Stimulated activated effector memory CD8-positive, alpha-beta T cell treated with anti-CD3 and anti-CD28 coated beads, Interleukin-12 subunit alpha, Interleukin-12 subunit beta, amount 100 ng/mL, for 72 hours (primary cell): ENCODE data around the gene SEMA4D.
A peak's percentile ranks its signal among the peaks of the same experiment; 100 is the strongest.
"Not testable (repeated sequence)": the region's sequence is repeated elsewhere in the genome, so short reads cannot be mapped to it uniquely, and the experiment has no call there.

ENCODE experiments used
- ATAC-seq: fragments of 150-1000 bp; cut with Tn5 transposase; 2 replicates; pipeline ENCODE4 v1.10.0; 2021
- DNase-seq, 2 donors: peaks; one replicate each; pipeline ENCODE4 v3.0.0; 2021 to 2022; ENCODE audit warnings: low spot score in 2 of 2
- H3K27ac Mint-ChIP-seq: one replicate; pipeline ENCODE4 v1.8.0; 2022; ENCODE audit warnings: mild to moderate bottlenecking, mixed read lengths
- H3K36me3 Mint-ChIP-seq: one replicate; pipeline ENCODE4 v1.8.0; 2022; ENCODE audit warnings: mild to moderate bottlenecking, mixed read lengths
- H3K4me1 Mint-ChIP-seq: one replicate; pipeline ENCODE4 v1.8.0; 2022; ENCODE audit warnings: mixed read lengths
- H3K4me3 Mint-ChIP-seq: one replicate; pipeline ENCODE4 v1.8.0; 2022; ENCODE audit warnings: mild to moderate bottlenecking, mixed read lengths
- H3K9me3 Mint-ChIP-seq: one replicate; pipeline ENCODE4 v1.8.0; 2022; ENCODE audit warnings: mixed read lengths

Gene SEMA4D

DNA sequence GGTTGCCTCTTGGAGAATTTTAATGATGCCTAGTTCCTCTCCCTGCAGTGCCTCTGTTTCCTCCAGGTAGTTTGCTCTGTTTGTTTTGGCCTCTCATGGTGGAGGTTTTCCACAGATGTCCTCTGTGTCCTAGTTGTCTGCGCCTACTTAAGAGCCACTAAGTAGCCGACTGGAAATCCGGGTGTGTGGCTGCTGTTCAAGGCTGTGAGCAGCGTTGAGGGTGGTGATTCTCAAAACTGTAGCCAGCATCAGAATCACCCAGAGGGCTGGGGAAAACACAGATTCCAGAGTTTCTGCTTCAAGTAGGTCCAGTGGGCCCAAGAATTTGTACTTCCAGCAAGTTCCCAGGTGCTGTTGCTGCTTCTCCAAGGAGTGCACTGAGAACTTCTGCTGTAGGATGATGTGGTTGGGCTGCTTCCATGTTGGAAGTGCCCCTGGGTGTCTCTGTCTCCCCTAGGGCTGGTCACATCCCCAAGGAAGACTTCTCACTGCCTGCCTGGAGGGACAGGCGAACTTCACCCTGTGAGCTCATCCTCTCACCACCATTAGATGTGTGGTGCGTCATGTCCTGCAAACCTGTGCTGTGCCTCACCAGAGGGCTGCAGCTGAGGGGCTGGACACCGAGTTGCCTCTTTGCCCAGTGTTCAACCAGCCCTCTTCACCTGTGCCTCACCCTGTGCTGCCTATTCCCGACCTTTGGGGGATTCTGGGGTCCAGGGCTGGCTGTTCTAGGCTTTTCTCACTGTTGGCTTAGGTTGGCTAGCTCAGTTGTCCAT lies 144.9 kb downstream of the SEMA4D start:
- Mint-ChIP-seq H3K4me1 (peaks cover 35% of the 10 kb centered on the region), H3K9me3 (no peaks in the 10 kb centered on the region), H3K36me3 (peaks cover 99% of the 10 kb centered on the region), H3K4me3 (peak overlapping the region; percentile 13), H3K27ac (peak overlapping the region; percentile 83)
- DNase-seq, result no peak
- ATAC-seq, result no peak

DNA sequence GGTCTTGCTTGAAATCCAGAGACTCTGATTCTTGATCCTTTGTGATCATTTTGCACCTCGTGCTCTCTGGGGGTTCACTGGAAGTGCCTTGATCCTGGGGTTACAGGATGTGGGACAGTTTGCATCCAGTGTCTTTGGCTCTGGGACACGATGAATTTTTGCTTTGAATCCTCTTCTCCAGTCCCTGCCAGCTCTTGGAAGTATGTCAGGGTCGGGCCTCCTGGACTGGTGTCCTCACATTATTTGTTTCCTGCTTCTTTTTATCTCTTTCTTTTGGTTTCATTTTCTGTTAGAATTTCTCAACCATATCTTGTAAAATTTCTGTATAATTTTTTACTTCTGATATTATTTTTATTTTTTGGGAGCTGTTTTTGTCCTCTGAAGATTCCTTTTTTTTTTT lies 145.5 kb downstream of the SEMA4D start:
- no peak for ATAC-seq
- peaks cover 99% of the 10 kb centered on the region for H3K36me3 Mint-ChIP-seq
- peak overlapping the region; percentile 13 for H3K4me3 Mint-ChIP-seq
- H3K9me3 Mint-ChIP-seq, result no peaks in the 10 kb centered on the region
- H3K4me1 Mint-ChIP-seq, result peaks cover 29% of the 10 kb centered on the region
- peak overlapping the region; percentile 83 for H3K27ac Mint-ChIP-seq
- no peak for DNase-seq

DNA sequence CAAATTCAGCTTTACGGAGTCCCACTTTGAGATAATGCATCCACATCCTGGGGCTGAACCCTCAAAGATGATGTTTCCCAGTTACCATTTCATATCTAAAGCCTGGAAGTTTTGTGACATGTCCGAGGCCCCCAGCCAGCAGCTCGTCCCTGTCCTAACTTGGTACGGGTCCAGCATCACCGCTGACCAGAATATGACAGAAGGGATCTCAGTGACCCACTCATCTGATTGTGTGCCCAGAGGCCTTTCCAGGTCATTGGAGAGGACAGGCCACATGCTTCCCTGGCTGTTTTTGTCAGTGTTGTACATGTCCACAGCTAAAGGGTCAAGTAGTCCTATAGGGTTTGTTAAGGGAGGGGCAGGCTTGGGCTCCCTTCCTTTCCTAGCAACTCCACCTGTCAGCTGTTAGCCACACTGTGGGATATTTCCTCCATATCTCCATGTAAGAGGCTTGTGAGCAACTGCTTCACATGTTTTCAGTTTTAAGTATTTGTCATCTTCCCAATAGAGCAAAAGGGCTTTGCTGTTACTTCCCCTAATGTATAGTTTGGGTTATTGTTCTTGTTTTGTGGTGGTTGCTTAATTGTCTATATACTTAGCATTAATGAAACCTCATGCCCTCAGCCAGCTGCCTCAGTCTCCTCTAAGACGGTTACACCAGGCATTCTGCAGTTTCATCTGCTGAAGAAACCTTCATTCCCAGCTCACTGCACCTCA lies 146.2 kb downstream of the SEMA4D start:
- H3K27ac Mint-ChIP-seq, result peak overlapping the region; percentile 83
- no peak for ATAC-seq

DNA sequence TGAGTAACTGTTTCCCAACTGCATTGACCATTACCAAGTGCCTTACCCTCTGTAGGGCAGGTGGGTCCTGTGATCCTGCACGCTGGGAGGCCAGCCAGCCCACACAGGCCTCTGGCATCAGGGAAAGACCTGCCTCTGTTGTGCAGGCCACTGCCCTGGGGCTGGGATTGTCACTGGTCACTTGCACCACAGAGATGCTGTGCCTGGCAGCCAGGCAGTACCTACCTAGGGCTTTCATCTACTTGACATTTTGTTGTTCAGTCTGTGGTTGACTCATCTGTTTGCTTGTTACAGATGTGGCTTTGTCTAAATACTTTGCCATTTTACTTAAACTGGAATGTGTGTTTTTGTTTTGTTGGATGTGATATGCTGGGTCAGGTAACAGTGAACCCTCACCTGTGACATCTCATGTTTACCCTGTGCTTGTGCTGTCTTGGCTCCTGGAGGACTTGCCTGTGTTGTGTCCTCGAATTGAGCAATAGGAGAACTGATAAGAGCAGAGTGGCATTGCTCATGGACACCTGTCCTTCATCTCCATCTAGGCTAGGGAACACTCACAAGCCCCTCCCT lies 146.8 kb downstream of the SEMA4D start:
- peaks cover 20% of the 10 kb centered on the region for H3K4me1 Mint-ChIP-seq
- peaks cover 99% of the 10 kb centered on the region for H3K36me3 Mint-ChIP-seq
- no peak for ATAC-seq
- no peaks in the 10 kb centered on the region for H3K9me3 Mint-ChIP-seq
- peak overlapping the region; percentile 83 for H3K27ac Mint-ChIP-seq
- no peak overlapping the region for H3K4me3 Mint-ChIP-seq
- DNase-seq, result no peak

More for the DNA sequence above, 146.2 kb downstream of the SEMA4D start:
- Mint-ChIP-seq H3K4me3 (no peak overlapping the region), H3K9me3 (no peaks in the 10 kb centered on the region), H3K36me3 (peaks cover 99% of the 10 kb centered on the region), H3K4me1 (peaks cover 22% of the 10 kb centered on the region)
- no peak for DNase-seq

DNA sequence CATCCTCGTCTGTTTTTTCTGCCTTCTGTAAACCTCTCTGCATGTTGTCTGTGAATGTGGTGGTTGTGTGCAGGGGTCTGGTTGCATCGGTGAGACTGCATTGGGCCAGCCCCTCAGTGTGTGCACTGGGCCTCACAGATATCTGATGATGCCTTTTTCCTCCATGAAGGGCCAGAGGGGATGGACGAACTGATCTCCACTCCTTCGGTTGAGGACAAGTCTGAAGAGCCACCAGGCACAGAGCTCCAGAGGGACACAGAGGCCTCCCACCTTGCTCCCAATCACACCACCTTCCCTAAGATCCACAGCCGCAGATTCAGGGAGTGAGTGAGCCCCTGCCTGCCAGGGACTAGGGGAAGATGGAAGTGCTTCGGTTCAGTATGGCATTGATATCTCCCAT lies 148.3 kb downstream of the SEMA4D start:
- Mint-ChIP-seq H3K9me3 (no peaks in the 10 kb centered on the region), H3K27ac (peak overlapping the region; percentile 48), H3K4me1 (peaks cover 30% of the 10 kb centered on the region), H3K4me3 (no peak overlapping the region), H3K36me3 (peaks cover 99% of the 10 kb centered on the region)
- ATAC-seq (no peak), DNase-seq (no peak)

DNA sequence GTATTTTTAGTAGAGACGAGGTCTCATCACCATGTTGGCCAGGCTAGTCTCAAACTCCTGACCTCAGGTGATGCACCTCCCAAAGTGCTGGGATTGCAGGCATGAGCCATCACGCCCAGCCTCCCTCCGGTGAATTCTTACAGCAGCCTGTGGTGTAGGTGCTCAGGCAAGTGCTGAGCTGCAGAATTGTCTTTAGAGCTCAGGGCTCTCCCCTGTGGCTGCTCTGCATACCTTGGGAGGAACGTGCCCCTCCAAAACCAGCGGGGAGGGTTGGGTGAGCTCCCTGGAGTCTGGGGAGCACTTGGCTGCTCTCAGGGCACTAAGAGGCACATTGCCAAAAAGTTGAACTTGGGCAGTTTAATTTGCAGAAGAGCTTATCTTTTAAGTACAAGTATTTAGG lies 150.3 kb downstream of the SEMA4D start:
- Mint-ChIP-seq H3K4me3 (no peak overlapping the region), H3K9me3 (no peaks in the 10 kb centered on the region), H3K27ac (no peak overlapping the region), H3K4me1 (peaks cover 34% of the 10 kb centered on the region), H3K36me3 (peaks cover 99% of the 10 kb centered on the region)
- DNase-seq (no peak), ATAC-seq (no peak)

DNA sequence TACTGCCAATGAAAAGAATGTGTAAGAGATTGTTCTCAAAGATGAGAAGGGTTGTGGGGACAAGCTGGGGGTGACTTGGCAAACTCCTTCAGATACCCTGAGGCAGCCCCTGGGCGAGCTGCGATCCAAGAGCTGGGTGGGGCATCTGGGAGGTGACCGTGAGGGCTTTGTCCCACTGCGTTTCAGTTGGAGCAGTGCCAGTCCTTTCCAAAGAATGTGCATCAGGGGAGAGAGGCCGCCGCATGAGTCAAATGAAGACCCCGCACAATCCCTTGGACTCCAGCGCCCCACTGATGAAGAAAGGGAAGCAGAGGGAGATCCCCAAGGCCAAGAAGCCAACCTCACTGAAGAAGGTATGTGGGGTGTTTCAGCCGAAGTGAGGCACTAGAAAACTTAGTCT lies 151.2 kb downstream of the SEMA4D start:
- Mint-ChIP-seq H3K9me3 (no peaks in the 10 kb centered on the region), H3K36me3 (peaks cover 100% of the 10 kb centered on the region), H3K4me3 (no peak overlapping the region), H3K4me1 (peaks cover 29% of the 10 kb centered on the region), H3K27ac (no peak overlapping the region)
- ATAC-seq (no peak), DNase-seq (no peak)

DNA sequence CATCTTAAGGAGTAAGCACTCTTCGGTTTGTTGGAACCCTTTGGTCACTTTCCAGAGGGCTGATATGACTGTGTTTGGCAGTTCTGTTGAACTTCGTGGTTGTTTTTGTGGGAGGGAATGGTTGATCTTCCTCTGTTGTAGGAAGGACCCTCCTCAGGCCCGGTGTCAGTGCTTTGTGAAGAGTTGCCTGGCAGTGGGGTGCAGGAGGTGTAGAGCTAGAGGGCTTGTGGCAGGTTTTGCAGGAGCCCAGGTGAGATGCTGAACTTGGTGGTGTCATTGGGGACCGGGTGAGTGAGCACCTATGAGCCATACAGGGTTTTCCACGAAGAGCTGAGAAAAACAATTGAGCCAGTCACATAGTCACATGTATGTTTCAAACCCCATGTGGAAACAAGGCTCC lies 152.4 kb downstream of the SEMA4D start:
- H3K36me3 Mint-ChIP-seq, result peaks cover 100% of the 10 kb centered on the region
- ATAC-seq (no peak), DNase-seq (no peak)
- peaks cover 27% of the 10 kb centered on the region for H3K4me1 Mint-ChIP-seq
- H3K9me3 Mint-ChIP-seq, result no peaks in the 10 kb centered on the region
- peak overlapping the region; percentile 52 for H3K27ac Mint-ChIP-seq
- no peak overlapping the region for H3K4me3 Mint-ChIP-seq

DNA sequence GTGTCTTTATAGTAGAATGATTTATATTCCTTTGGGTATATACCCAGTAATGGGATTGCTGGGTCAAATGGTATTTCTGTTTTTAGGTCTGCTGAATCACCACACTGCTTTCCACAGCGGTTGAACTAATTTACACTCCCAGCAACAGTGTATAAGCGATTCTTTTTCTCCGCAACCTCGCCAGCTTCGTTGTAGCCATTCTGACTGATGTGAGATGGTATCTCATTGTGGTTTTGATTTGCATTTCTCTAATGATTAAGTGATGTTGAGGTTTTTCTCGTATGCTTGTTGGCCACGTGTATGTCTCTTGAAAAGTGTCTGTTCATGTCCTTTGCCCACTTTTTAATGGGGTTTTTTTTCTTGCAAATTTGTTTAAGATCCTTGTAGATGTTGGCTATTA lies 154.1 kb downstream of the SEMA4D start:
- not testable (repeated sequence) for H3K4me3 Mint-ChIP-seq, H3K9me3 Mint-ChIP-seq, DNase-seq
- Mint-ChIP-seq H3K4me1 (peaks cover 33% of the 10 kb centered on the region), H3K36me3 (peaks cover 100% of the 10 kb centered on the region), H3K27ac (peak overlapping the region; percentile 10)
- peak; percentile 49 for ATAC-seq

DNA sequence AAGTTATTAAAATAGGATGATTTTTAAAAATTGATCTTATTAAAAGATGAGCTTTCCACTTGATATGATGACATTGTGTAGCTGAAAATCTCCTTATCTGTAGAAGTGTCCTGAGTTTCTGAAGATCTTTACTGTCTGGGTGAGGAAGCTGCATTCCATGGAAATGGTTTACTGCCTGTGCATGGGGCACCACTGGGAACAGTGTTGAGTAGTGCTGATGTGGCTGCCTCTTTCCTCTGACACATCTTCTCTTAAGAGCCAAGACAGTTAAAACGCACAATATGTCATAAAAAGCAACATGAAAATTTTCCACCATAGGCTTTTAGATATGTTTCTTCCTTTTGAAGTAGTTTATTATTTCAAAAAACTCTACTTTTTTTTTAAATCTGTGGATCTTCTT lies 155.0 kb downstream of the SEMA4D start:
- peaks cover 100% of the 10 kb centered on the region for H3K36me3 Mint-ChIP-seq
- no peak overlapping the region for H3K4me3 Mint-ChIP-seq
- DNase-seq (no peak), ATAC-seq (no peak)
- H3K27ac Mint-ChIP-seq, result peak overlapping the region; percentile 10
- H3K9me3 Mint-ChIP-seq, result no peaks in the 10 kb centered on the region
- peaks cover 33% of the 10 kb centered on the region for H3K4me1 Mint-ChIP-seq

DNA sequence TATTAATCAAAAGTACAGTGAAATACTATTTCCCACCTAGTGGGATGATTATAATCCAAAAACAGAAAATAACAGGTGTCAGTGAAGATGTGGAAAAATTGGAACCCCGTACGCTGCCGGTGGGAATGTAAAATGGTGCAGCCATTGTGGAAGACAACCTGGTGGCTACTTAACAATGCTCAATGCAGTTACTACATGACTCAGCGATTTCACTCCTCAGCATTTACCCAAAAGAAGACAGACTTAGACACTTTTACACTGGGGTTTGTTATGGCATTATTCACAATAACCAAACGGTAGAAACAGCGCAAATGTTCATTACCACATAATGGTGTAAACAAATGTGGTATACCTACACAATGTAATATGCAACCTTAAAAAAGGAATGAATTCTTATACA lies 155.7 kb downstream of the SEMA4D start:
- Mint-ChIP-seq H3K9me3 (no peaks in the 10 kb centered on the region), H3K4me1 (peaks cover 40% of the 10 kb centered on the region), H3K27ac (no peak overlapping the region), H3K36me3 (peaks cover 100% of the 10 kb centered on the region), H3K4me3 (no peak overlapping the region)
- ATAC-seq (no peak), DNase-seq (no peak)

DNA sequence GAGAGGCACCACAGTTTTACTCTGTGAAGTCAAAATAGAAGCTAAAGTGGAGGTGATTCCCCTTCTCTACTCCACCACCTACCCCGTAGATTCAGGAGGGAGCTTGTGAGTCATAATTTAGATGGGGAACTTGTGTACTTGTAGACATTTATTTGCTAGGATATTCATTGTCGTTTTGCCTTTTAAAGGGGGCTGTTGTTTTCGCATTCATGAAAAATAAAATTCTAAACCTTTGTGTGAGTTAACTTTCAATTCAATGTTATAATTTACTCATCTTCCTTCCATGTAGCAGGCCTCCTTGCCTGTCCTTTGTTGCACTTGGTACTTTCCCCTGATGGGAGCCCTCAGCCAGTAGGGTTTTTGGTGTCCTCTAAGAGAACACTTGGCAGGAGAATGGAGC lies 157.6 kb downstream of the SEMA4D start:
- peaks cover 100% of the 10 kb centered on the region for H3K36me3 Mint-ChIP-seq
- no peaks in the 10 kb centered on the region for H3K9me3 Mint-ChIP-seq
- ATAC-seq (peak; percentile 92), DNase-seq (no peak)
- H3K4me1 Mint-ChIP-seq, result peaks cover 34% of the 10 kb centered on the region
- no peak overlapping the region for H3K4me3 Mint-ChIP-seq
- peak overlapping the region; percentile 18 for H3K27ac Mint-ChIP-seq

DNA sequence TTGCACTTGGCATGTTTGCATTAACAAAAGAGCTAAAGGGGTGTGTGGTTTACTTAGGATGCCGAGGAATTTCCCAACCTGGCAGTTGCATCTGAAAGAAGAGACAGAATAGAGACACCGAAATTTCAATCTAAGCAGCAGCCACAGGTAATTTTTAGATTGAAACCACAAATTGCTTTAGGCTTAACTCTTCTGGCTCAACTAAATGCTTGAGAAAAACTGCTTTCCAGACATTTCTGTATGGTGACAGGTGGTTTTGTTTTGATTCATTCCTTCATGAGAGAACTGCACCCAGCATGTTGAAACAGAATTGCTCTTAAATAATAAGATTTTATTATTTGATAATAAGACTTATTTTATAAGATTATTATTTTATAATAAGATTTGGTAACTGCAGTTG lies 158.1 kb downstream of the SEMA4D start:
- H3K36me3 Mint-ChIP-seq, result peaks cover 100% of the 10 kb centered on the region
- peak; percentile 40 for ATAC-seq
- peaks cover 30% of the 10 kb centered on the region for H3K4me1 Mint-ChIP-seq
- H3K9me3 Mint-ChIP-seq, result no peaks in the 10 kb centered on the region
- H3K4me3 Mint-ChIP-seq, result no peak overlapping the region
- no peak overlapping the region for H3K27ac Mint-ChIP-seq
- no peak for DNase-seq

DNA sequence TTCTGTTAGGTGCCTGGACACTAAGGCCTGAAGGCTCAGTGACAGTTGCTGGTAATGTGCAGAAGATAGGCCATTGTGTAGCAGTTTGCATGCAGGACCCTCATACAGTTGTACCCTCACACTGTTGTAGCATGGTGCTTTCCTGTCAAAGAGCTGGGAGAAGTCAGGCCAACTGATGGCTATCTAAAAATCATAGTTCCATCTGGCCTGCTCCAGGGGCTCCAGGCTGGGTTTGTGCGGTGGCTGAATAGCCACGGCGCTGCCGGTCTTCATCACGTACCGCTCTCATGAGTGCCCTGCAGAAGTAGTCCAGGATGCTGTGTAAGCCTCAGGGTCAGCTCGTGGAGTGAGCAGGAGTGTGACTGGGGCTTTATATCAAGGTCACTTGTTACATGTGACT lies 167.4 kb downstream of the SEMA4D start:
- Mint-ChIP-seq H3K4me3 (no peak overlapping the region), H3K4me1 (no peaks in the 10 kb centered on the region), H3K36me3 (peaks cover 100% of the 10 kb centered on the region)

DNA sequence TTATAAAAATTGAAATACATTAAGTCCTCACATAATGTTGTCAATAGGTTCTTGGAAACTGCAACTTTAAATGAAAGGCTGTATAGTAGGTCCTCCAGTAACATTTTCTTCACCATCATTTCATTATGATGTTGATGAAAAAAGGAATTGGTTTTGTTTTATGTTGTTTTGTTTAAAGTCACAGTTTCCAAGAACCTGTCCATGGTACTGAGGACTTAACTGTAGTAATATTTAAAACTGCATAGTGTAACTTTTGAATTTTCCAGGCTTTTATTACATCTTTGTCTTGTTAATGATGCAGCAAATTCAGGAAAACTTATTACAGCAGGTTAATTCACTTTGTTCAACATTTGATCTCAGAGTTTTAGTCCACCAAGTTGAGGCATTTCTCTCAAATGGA lies 168.0 kb downstream of the SEMA4D start:
- H3K9me3 Mint-ChIP-seq, result no peaks in the 10 kb centered on the region
- ATAC-seq (no peak), DNase-seq (no peak)
- no peak overlapping the region for H3K27ac Mint-ChIP-seq
- no peaks in the 10 kb centered on the region for H3K4me1 Mint-ChIP-seq
- no peak overlapping the region for H3K4me3 Mint-ChIP-seq
- H3K36me3 Mint-ChIP-seq, result peaks cover 99% of the 10 kb centered on the region

More for the DNA sequence above, 167.4 kb downstream of the SEMA4D start:
- Mint-ChIP-seq H3K9me3 (no peaks in the 10 kb centered on the region), H3K27ac (no peak overlapping the region)
- ATAC-seq (no peak), DNase-seq (no peak)

DNA sequence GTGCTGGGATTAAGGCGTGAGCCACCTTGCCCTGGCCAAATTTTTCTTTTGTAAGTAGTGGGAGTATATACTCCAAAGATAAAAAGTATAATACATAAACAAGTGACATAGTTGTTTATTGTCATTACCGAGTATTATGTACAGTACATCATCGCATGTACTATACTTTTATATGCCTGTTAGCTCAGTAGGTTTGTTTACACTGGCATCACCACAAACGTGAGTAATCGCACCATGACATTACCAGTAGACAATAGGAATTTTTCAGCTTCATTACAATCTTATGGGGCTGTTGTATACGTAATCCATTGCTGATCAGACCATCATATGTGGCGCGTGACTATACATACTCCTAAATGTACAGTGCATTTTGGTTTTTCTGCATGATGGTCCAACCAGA lies 169.8 kb downstream of the SEMA4D start:
- Mint-ChIP-seq H3K27ac (no peak overlapping the region), H3K4me3 (no peak overlapping the region), H3K36me3 (peaks cover 86% of the 10 kb centered on the region), H3K4me1 (peaks cover 7% of the 10 kb centered on the region), H3K9me3 (no peaks in the 10 kb centered on the region)
- ATAC-seq (no peak), DNase-seq (no peak)
